ENCODE results near the gene GYG2. TPM values are rescaled to one million over a fixed set of nuclear protein-coding genes. Genes with fewer than 3 reads are reported as not detected.
"Not testable (repeated sequence)": the region's sequence is repeated elsewhere in the genome, so short reads cannot be mapped to it uniquely, and the experiment has no call there.

Gene GYG2
- polyA plus RNA-seq, 1 donor from 2014 or later: 6.3 TPM

DNA sequence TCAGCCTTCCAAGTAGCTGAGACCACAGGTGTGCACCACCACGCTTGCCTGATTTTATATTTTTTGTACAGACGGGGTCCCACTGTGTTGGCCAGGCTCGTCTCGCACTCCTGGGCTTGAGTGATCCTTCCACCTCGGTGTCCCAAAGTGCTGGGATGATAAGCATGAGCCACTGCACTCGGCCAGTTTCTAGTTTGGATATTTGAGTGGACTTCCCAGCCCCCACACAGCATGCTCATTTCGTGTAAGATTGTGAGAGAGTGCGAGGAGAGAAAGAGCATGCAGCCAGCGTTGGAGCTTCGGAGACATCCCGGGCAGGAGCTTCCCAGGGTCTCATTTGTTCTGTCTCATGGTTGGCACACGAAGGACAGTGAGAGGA, 68.6 kb downstream of the GYG2 start:
- Histone ChIP-seq H3K9me2 (ENCODE audit: insufficient read depth, low read length) (no peaks in the 10 kb centered on the region), H3K27me3 (ENCODE audit: insufficient read depth, low read depth, low read length) (no peaks in the 10 kb centered on the region), H3K4me3 (ENCODE audit: low read length) (no peak overlapping the region), H3K36me3 (ENCODE audit: insufficient read depth, low read length) (no peaks in the 10 kb centered on the region), H3K9ac (ENCODE audit: low read length) (no peak overlapping the region), H3K4me2 (ENCODE audit: low read length) (no peak overlapping the region), H2AFZ (ENCODE audit: low read depth, low read length) (no peak overlapping the region), H3K9me3 (ENCODE audit: low read length) (no peaks in the 10 kb centered on the region), H4K20me1 (ENCODE audit: insufficient read depth) (no peaks in the 10 kb centered on the region), H3F3A (ENCODE audit: insufficient read depth, low read length, poor library complexity, severe bottlenecking) (no peaks in the 10 kb centered on the region), H3K27ac (ENCODE audit: low read length) (no peak overlapping the region), H3K79me2 (replicated peaks; ENCODE audit: insufficient read depth, low read length) (no peaks in the 10 kb centered on the region)
- TF ChIP-seq SMC3 (conservative IDR thresholded peaks at IDR 0.05; ENCODE audit: poor library complexity) (no peak), EP300 (conservative IDR thresholded peaks at IDR 0.05; ENCODE audit: poor library complexity, severe bottlenecking) (no peak), MXI1 (conservative IDR thresholded peaks at IDR 0.05; ENCODE audit: poor library complexity, severe bottlenecking) (no peak), EZH2 (IDR thresholded peaks at IDR 0.05; ENCODE audit: borderline replicate concordance, insufficient read depth, low read length, poor library complexity, severe bottlenecking) (no peak), TAF1 (IDR thresholded peaks at IDR 0.05; ENCODE audit: low read depth) (no peak), RAD21 (conservative IDR thresholded peaks at IDR 0.05) (no peak), POLR2AphosphoS5 (IDR thresholded peaks at IDR 0.05) (no peak)
- TF ChIP-seq, protein P1, sequence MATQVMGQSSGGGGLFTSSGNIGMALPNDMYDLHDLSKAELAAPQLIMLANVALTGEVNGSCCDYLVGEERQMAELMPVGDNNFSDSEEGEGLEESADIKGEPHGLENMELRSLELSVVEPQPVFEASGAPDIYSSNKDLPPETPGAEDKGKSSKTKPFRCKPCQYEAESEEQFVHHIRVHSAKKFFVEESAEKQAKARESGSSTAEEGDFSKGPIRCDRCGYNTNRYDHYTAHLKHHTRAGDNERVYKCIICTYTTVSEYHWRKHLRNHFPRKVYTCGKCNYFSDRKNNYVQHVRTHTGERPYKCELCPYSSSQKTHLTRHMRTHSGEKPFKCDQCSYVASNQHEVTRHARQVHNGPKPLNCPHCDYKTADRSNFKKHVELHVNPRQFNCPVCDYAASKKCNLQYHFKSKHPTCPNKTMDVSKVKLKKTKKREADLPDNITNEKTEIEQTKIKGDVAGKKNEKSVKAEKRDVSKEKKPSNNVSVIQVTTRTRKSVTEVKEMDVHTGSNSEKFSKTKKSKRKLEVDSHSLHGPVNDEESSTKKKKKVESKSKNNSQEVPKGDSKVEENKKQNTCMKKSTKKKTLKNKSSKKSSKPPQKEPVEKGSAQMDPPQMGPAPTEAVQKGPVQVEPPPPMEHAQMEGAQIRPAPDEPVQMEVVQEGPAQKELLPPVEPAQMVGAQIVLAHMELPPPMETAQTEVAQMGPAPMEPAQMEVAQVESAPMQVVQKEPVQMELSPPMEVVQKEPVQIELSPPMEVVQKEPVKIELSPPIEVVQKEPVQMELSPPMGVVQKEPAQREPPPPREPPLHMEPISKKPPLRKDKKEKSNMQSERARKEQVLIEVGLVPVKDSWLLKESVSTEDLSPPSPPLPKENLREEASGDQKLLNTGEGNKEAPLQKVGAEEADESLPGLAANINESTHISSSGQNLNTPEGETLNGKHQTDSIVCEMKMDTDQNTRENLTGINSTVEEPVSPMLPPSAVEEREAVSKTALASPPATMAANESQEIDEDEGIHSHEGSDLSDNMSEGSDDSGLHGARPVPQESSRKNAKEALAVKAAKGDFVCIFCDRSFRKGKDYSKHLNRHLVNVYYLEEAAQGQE (IDR thresholded peaks at IDR 0.05; ENCODE audit: borderline replicate concordance): no peak
- TF ChIP-seq, protein P2, sequence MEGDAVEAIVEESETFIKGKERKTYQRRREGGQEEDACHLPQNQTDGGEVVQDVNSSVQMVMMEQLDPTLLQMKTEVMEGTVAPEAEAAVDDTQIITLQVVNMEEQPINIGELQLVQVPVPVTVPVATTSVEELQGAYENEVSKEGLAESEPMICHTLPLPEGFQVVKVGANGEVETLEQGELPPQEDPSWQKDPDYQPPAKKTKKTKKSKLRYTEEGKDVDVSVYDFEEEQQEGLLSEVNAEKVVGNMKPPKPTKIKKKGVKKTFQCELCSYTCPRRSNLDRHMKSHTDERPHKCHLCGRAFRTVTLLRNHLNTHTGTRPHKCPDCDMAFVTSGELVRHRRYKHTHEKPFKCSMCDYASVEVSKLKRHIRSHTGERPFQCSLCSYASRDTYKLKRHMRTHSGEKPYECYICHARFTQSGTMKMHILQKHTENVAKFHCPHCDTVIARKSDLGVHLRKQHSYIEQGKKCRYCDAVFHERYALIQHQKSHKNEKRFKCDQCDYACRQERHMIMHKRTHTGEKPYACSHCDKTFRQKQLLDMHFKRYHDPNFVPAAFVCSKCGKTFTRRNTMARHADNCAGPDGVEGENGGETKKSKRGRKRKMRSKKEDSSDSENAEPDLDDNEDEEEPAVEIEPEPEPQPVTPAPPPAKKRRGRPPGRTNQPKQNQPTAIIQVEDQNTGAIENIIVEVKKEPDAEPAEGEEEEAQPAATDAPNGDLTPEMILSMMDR (IDR thresholded peaks at IDR 0.05; ENCODE audit: poor library complexity, severe bottlenecking): no peak

DNA sequence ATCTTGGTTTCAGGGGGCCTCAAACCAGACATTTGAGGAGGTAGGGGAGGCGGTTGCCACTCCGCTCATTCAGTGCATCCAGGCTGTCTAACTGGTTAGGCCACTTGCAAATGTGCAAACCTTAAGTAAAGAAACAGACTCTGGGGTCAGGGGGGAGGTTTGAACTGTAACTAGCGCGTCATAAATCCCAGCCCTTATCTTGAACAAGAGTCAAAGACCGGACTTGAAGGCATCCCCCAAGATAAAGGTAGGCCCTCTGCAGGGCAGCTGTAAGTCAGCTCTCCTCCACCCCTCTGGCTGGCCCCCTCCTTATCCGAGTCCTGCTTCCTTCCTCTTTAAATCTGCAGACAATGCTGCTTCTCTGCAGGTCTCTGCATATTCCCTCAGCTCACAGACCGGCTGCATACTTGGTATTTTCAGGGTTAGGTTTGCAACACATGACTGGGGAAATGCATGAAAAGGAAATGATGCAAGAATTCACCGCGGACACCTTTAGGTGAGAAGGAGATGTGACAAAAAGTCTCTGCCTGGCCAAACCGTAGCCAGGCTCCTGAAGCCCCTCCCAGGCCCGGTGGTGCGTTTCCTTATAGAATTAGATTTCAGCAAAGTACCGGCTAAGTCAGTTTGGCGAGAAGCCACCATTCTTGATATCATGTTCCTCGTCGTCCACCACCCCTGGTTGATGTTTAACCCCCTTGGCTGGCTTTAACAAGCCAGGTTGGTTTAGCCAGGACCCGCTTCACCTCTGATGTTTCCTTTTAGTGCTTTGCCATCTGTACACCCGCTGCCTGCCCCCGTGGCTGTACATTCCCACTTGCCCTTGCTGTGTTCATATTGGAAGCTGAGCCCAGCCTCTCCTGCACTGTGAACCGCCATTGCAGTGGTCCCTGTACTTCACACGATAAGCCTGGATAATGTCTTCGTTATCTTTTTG, 69.2 kb downstream of the GYG2 start:
- H3K9me2 ChIP-seq (ENCODE audit: insufficient read depth, low read length); H3K79me2 ChIP-seq (replicated peaks; ENCODE audit: insufficient read depth, low read length); H3F3A ChIP-seq (ENCODE audit: insufficient read depth, low read length, poor library complexity, severe bottlenecking); H3K9ac ChIP-seq (ENCODE audit: low read length); H2AFZ ChIP-seq (ENCODE audit: low read depth, low read length); H4K20me1 ChIP-seq (ENCODE audit: insufficient read depth); H3K4me2 ChIP-seq (ENCODE audit: low read length); H3K36me3 ChIP-seq (ENCODE audit: insufficient read depth, low read length); H3K27me3 ChIP-seq (ENCODE audit: insufficient read depth, low read depth, low read length); H3K4me3 ChIP-seq (ENCODE audit: low read length); H3K27ac ChIP-seq (ENCODE audit: low read length); H3K9me3 ChIP-seq (ENCODE audit: low read length): not testable (repeated sequence)

All from neural cell (in vitro differentiated cells).